Caco-2 (cell line): ENCODE data around the gene PACS2. TPM values are rescaled to one million over a fixed set of nuclear protein-coding genes. Genes with fewer than 3 reads are reported as not detected.

Experiments
- BruUV-seq: library from RNA; stranded (reverse); fragments of 400-500 nt; replicated peaks from 2 replicates; lab custom pipeline; 2021; lab: Mats Ljungman, UMichigan
- CTCF ChIA-PET: fragments of 300-600 bp; sonication (Branson Sonifier 250); formaldehyde crosslinking; loops from one replicate; lab custom pipeline; 2022; ENCODE audit warnings: antibody characterized with exemption; lab: Charles Lee
- POLR2A ChIA-PET: fragments of 300-600 bp; sonication (Branson Sonifier 250); formaldehyde crosslinking; loops from one replicate; lab custom pipeline; 2022; ENCODE audit warnings: antibody characterized with exemption; lab: Charles Lee
- DNase-seq, 2 experiments: peaks; one replicate each; pipeline versions ENCODE4 v3.0.0 to v3.0.0-alpha.2; 2020 to 2022
- H3K27me3 ChIP-seq: replicated peaks from 2 replicates; pipeline ENCODE4 v1.6.0; 2011; ENCODE audit warnings: low read length; ENCODE audit not compliant: control insufficient read depth, insufficient read depth
- H3K36me3 ChIP-seq: 2 replicates; pipeline ENCODE4 v1.5.1; 2011; ENCODE audit warnings: low read length; ENCODE audit not compliant: control insufficient read depth, insufficient read depth
- H3K4me1 ChIP-seq: fragments of 250-450 bp; sonication (Bioruptor Pico); 2 replicates; pipeline ENCODE4 v1.5.1; 2020; ENCODE audit warnings: mild to moderate bottlenecking
- H3K4me3 ChIP-seq: 2 replicates; pipeline ENCODE4 v1.5.1; 2011; ENCODE audit warnings: low read depth, mild to moderate bottlenecking, control low read depth, low read length
- H3K9me3 ChIP-seq: fragments of 250-450 bp; sonication (Bioruptor Pico); 2 replicates; pipeline ENCODE4 v1.5.1; 2020; ENCODE audit warnings: mild to moderate bottlenecking, moderate library complexity
- H3K27ac Mint-ChIP-seq: one replicate; pipeline ENCODE4 v1.8.0; 2022; ENCODE audit warnings: mixed read lengths; ENCODE audit not compliant: unreplicated experiment
- H3K27me3 Mint-ChIP-seq: one replicate; pipeline ENCODE4 v1.8.0; 2022; ENCODE audit warnings: mixed read lengths; ENCODE audit not compliant: insufficient read depth, unreplicated experiment
- H3K36me3 Mint-ChIP-seq: one replicate; pipeline ENCODE4 v1.8.0; 2022; ENCODE audit warnings: mild to moderate bottlenecking, mixed read lengths; ENCODE audit not compliant: insufficient read depth, unreplicated experiment
- H3K4me1 Mint-ChIP-seq: one replicate; pipeline ENCODE4 v1.8.0; 2022; ENCODE audit warnings: low read depth, mixed read lengths; ENCODE audit not compliant: unreplicated experiment
- H3K4me3 Mint-ChIP-seq: one replicate; pipeline ENCODE4 v1.8.0; 2022; ENCODE audit warnings: mild to moderate bottlenecking, moderate library complexity, mixed read lengths; ENCODE audit not compliant: unreplicated experiment
- H3K9me3 Mint-ChIP-seq: one replicate; pipeline ENCODE4 v1.8.0; 2022; ENCODE audit warnings: mixed read lengths; ENCODE audit not compliant: unreplicated experiment
- CTCF ChIP-seq, 2 experiments: fragments of 200-600 bp in 1 of 2; IDR thresholded peaks; 1 replicate in 1 of 2; 2 replicates in 1 of 2; pipeline versions ENCODE4 v1.5.1 to v1.8.0; 2011 to 2022; ENCODE audit warnings: antibody characterized with exemption in 1 of 2, control low read depth in 1 of 2, inconsistent platforms in 1 of 2, low read depth in 1 of 2, low read length in 1 of 2, mild to moderate bottlenecking in 1 of 2, moderate library complexity in 1 of 2; ENCODE audit not compliant: insufficient read depth in 1 of 2, severe bottlenecking in 1 of 2, unreplicated experiment in 1 of 2
- intact Hi-C: fragments of 100-400 bp; cut with micrococcal nuclease; formaldehyde crosslinking; loops from one replicate; pipeline ENCODE4 v1.10.0; 2022; ENCODE audit not compliant: unreplicated experiment
- total RNA-seq: library from RNA; stranded (reverse); gene quantifications from 2 replicates; pipeline ENCODE4 v1.2.3, GENCODE V29; 2022

Gene PACS2
- total RNA-seq, 1 experiment from 2014 or later, result 58.1 TPM

DNA sequence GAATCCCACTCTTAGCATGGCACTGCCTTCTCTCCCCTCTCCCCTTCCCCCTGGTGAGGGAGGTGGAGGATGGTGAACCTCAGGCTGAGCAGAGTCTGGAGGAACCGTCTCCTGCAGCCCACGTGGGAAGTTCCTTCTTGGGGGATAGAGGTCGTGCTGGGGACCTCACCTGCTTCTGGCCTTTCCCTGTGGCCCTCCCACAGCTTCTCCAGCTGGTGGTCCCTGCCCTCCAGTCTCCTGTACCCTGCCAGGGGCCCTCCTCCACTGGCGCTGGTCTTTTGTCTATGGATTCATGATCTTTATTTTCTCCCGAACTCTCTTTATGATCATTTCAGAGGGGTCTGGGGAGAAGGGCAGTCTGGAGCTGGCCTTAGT, 96.1 kb downstream of the PACS2 start:
- no peaks in the 10 kb centered on the region for H3K9me3 ChIP-seq
- Mint-ChIP-seq H3K4me3 (peak overlapping the region; percentile 61), H3K4me1 (no peaks in the 10 kb centered on the region), H3K27ac (no peak overlapping the region), H3K27me3 (peaks cover 10% of the 10 kb centered on the region), H3K36me3 (no peaks in the 10 kb centered on the region), H3K9me3 (no peaks in the 10 kb centered on the region)
- H3K36me3 ChIP-seq, result no peaks in the 10 kb centered on the region
- intact Hi-C loops, result no loop called here
- peaks cover 5% of the 10 kb centered on the region; the same call in 1 of the 2 replicates for H3K4me1 ChIP-seq
- ChIA-PET POLR2A (interaction anchor here (1.3 kb wide), 1 partner anchor 11 kb away, joined by 4 read pairs; no protein-coding TSS in a partner anchor), CTCF (interaction anchor here (1.6 kb wide), 1 partner anchor 40 kb away, joined by 3 read pairs; no protein-coding TSS in a partner anchor)
- BruUV-seq, result no TSS peak
- H3K4me3 ChIP-seq, result peak overlapping the region; percentile 23; the same call in 1 of the 2 replicates
- no peaks in the 10 kb centered on the region for H3K27me3 ChIP-seq
- DNase-seq, result no peak
- no peak for TF ChIP-seq CTCF (IDR thresholded peaks at IDR 0.05; ENCODE audit: insufficient read depth in 1 of 2, low read depth in 1 of 2, low read length in 1 of 2, severe bottlenecking in 1 of 2, unreplicated experiment in 1 of 2)

DNA sequence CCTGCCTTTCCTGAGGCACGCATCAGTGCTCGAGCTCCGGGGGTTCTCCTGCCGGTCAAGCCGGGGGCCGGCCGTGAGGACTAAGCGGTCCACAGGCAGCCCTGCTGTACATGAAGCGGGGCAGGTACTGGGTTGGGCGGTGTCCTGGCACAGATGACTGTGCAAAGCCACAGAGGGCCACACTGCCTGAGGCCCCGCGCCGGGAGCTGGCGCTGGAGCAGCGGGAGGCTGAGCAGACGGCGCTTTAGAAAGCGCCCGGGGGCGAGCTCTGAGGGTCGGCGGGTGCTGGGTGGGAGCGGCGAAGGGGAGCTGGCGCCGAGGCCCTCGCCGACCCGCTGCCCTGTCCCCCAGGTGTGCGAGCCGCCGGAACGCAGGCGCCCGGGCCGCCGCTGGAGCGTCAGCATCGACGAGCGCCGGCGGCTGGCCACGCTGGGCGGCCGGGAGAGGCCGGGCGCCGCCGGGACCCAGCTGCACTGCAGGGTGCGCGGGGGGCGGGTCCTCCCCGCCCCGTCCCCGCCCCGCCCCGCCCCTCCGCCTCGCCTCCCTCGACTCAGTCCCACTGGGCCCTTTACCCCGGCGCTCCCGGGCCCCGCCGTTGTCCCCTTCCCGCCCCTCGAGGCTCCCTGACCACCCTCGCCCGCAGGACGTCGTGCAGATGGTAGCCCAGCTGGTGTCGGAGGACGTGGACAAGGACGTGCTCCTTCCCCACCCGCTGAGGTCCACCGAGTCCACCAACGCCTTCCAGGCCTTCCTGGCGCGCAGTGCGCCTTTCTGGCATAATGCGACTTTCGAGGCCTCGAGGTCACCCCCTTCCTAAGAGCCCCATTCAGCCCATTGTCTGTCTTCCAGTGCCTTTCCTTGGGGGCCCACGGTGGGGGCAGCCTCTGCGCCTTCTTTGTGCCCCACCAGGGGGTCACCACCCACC, 96.7 kb downstream of the PACS2 start:
- intact Hi-C loops, result no loop called here
- Mint-ChIP-seq H3K9me3 (no peaks in the 10 kb centered on the region), H3K4me3 (peak overlapping the region; percentile 61), H3K27me3 (peaks cover 10% of the 10 kb centered on the region), H3K27ac (no peak overlapping the region), H3K4me1 (no peaks in the 10 kb centered on the region), H3K36me3 (no peaks in the 10 kb centered on the region)
- Histone ChIP-seq H3K36me3 (no peaks in the 10 kb centered on the region), H3K9me3 (no peaks in the 10 kb centered on the region), H3K27me3 (no peaks in the 10 kb centered on the region), H3K4me1 (peaks cover 5% of the 10 kb centered on the region; the same call in 1 of the 2 replicates), H3K4me3 (peak overlapping the region; percentile 23)
- CTCF ChIA-PET, result interaction anchor here (1.0 to 1.6 kb wide), 2 partner anchors 41 to 78 kb away, joined by 3 to 4 read pairs; no protein-coding TSS in a partner anchor
- DNase-seq, result peak in 1 of 2 experiments; percentile 65
- no TSS peak for BruUV-seq
- POLR2A ChIA-PET, result interaction anchor here (1.3 kb wide), 1 partner anchor 12 kb away, joined by 4 read pairs; no protein-coding TSS in a partner anchor
- no peak for TF ChIP-seq CTCF (IDR thresholded peaks at IDR 0.05; ENCODE audit: insufficient read depth in 1 of 2, low read depth in 1 of 2, low read length in 1 of 2, severe bottlenecking in 1 of 2, unreplicated experiment in 1 of 2)

GRCh38 chr14:105411985-105412770, 97.6 kb downstream of the PACS2 start:
- H3K27ac Mint-ChIP-seq, result no peak overlapping the region
- no peaks in the 10 kb centered on the region for H3K36me3 Mint-ChIP-seq
- peak overlapping the region; percentile 29 for H3K4me3 Mint-ChIP-seq
- TF ChIP-seq CTCF (IDR thresholded peaks at IDR 0.05; ENCODE audit: insufficient read depth in 1 of 2, low read depth in 1 of 2, low read length in 1 of 2, severe bottlenecking in 1 of 2, unreplicated experiment in 1 of 2), result no peak
- intact Hi-C loops, result no loop called here
- H3K4me1 Mint-ChIP-seq, result no peaks in the 10 kb centered on the region
- H3K9me3 ChIP-seq, result no peaks in the 10 kb centered on the region
- no peak overlapping the region for H3K4me3 ChIP-seq
- no peaks in the 10 kb centered on the region for H3K36me3 ChIP-seq
- DNase-seq, result no peak
- no TSS peak for BruUV-seq
- peaks cover 5% of the 10 kb centered on the region; the same call in 1 of the 2 replicates for H3K4me1 ChIP-seq
- no peaks in the 10 kb centered on the region for H3K9me3 Mint-ChIP-seq
- H3K27me3 Mint-ChIP-seq, result peaks cover 10% of the 10 kb centered on the region
- H3K27me3 ChIP-seq, result no peaks in the 10 kb centered on the region
- POLR2A ChIA-PET, result interaction anchor here (0.7 kb wide), 1 partner anchor 235 kb away, joined by 9 read pairs; no protein-coding TSS in a partner anchor
- CTCF ChIA-PET, result interaction anchor here (0.7 to 1.6 kb wide), 3 partner anchors 42 to 242 kb away, joined by 3 to 5 read pairs (median 4); no protein-coding TSS in a partner anchor
